ENCODE measurements around the gene CELA1.

DNA sequence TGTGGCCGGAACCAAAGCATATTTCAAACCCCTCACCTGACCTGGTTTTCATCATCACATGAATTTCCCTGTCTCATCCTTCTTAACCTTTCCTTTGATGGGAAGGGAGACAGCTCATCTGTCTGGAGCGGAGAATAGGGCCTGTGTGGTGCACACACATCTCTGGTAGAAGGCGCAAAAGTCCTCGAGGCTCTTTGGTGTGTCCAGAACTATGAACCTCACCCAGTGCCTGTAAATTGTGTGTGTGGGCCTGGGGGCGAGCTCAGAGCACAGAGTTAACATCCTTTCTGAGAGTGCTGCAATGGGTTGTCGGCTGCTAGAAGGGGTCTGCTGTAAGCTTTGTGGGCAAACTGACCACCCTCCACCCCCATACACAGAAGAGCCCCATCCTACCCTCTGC, 44.0 kb upstream of the CELA1 start:
- TF ChIP-seq CEBPB (IDR thresholded peaks at IDR 0.05; ENCODE audit: low read depth), result no peak
- TF ChIP-seq EZH2 (IDR thresholded peaks at IDR 0.05), result no peak
- TF ChIP-seq, protein P1, sequence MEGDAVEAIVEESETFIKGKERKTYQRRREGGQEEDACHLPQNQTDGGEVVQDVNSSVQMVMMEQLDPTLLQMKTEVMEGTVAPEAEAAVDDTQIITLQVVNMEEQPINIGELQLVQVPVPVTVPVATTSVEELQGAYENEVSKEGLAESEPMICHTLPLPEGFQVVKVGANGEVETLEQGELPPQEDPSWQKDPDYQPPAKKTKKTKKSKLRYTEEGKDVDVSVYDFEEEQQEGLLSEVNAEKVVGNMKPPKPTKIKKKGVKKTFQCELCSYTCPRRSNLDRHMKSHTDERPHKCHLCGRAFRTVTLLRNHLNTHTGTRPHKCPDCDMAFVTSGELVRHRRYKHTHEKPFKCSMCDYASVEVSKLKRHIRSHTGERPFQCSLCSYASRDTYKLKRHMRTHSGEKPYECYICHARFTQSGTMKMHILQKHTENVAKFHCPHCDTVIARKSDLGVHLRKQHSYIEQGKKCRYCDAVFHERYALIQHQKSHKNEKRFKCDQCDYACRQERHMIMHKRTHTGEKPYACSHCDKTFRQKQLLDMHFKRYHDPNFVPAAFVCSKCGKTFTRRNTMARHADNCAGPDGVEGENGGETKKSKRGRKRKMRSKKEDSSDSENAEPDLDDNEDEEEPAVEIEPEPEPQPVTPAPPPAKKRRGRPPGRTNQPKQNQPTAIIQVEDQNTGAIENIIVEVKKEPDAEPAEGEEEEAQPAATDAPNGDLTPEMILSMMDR (IDR thresholded peaks at IDR 0.05 in 2 of 3, conservative IDR thresholded peaks at IDR 0.05 in 1 of 3; ENCODE audit: borderline replicate concordance in 1 of 3, insufficient read depth in 1 of 3, low read depth in 2 of 3, low read length in 2 of 3), result no peak
- TF ChIP-seq EZH2phosphoT487 (IDR thresholded peaks at IDR 0.05; ENCODE audit: borderline replicate concordance), result no peak
- TF ChIP-seq POLR2A (IDR thresholded peaks at IDR 0.05; ENCODE audit: borderline replicate concordance, extremely low read depth, insufficient read depth, insufficient read length), result no peak
- TF ChIP-seq ZNF274 (IDR thresholded peaks at IDR 0.05; ENCODE audit: low read depth, low read length), result no peak
- TF ChIP-seq POLR2AphosphoS5 (IDR thresholded peaks at IDR 0.05; ENCODE audit: low read depth, low read length), result no peak
- no peak for TF ChIP-seq ELF1 (IDR thresholded peaks at IDR 0.05; ENCODE audit: borderline replicate concordance, low read depth)
- TF ChIP-seq, protein P2, sequence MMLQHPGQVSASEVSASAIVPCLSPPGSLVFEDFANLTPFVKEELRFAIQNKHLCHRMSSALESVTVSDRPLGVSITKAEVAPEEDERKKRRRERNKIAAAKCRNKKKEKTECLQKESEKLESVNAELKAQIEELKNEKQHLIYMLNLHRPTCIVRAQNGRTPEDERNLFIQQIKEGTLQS (IDR thresholded peaks at IDR 0.05), result no peak
